BLaER1 treated with 17β-estradiol and CSF1 and Interleukin-3, amounts not matched to agents 10 nM and 100 nM (cell line): ENCODE measurements around the gene TTC19.
A peak's percentile ranks its signal among the peaks of the same experiment; 100 is the strongest.

Experiments
- H3K27ac ChIP-seq, 11 experiments: shearing (Covaris generic); formaldehyde crosslinking; 2 replicates each; pipeline ENCODE4 v1.8.1; 2022
- H3K27me3 ChIP-seq, 11 experiments: shearing (Covaris generic); formaldehyde crosslinking; 2 replicates each; pipeline ENCODE4 v1.8.1; 2022
- H3K36me3 ChIP-seq, 11 experiments: shearing (Covaris generic); formaldehyde crosslinking; 2 replicates each; pipeline ENCODE4 v1.8.1; 2022
- H3K4me1 ChIP-seq, 10 experiments: shearing (Covaris generic); formaldehyde crosslinking; 2 replicates each; pipeline ENCODE4 v1.8.1; 2022
- H3K4me2 ChIP-seq, 11 experiments: shearing (Covaris generic); formaldehyde crosslinking; 2 replicates each; pipeline ENCODE4 v1.8.1; 2022
- H3K4me3 ChIP-seq, 10 experiments: shearing (Covaris generic); formaldehyde crosslinking; 2 replicates each; pipeline ENCODE4 v1.8.1; 2022
- H3K9ac ChIP-seq, 11 experiments: shearing (Covaris generic); formaldehyde crosslinking; 2 replicates each; pipeline ENCODE4 v1.8.1; 2022
- H3K9me3 ChIP-seq, 11 experiments: shearing (Covaris generic); formaldehyde crosslinking; replicated peaks in 1 of 11; 2 replicates each; pipeline ENCODE4 v1.8.1; 2022
- H4K20me1 ChIP-seq, 11 experiments: shearing (Covaris generic); formaldehyde crosslinking; 2 replicates each; pipeline ENCODE4 v1.8.1; 2022
- Cebpa-rat ChIP-seq, 11 experiments: shearing (Covaris generic); IDR thresholded peaks; 2 replicates each; pipeline ENCODE4 v1.8.1; 2022

The TTC19 gene, protein sequence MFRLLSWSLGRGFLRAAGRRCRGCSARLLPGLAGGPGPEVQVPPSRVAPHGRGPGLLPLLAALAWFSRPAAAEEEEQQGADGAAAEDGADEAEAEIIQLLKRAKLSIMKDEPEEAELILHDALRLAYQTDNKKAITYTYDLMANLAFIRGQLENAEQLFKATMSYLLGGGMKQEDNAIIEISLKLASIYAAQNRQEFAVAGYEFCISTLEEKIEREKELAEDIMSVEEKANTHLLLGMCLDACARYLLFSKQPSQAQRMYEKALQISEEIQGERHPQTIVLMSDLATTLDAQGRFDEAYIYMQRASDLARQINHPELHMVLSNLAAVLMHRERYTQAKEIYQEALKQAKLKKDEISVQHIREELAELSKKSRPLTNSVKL

DNA sequence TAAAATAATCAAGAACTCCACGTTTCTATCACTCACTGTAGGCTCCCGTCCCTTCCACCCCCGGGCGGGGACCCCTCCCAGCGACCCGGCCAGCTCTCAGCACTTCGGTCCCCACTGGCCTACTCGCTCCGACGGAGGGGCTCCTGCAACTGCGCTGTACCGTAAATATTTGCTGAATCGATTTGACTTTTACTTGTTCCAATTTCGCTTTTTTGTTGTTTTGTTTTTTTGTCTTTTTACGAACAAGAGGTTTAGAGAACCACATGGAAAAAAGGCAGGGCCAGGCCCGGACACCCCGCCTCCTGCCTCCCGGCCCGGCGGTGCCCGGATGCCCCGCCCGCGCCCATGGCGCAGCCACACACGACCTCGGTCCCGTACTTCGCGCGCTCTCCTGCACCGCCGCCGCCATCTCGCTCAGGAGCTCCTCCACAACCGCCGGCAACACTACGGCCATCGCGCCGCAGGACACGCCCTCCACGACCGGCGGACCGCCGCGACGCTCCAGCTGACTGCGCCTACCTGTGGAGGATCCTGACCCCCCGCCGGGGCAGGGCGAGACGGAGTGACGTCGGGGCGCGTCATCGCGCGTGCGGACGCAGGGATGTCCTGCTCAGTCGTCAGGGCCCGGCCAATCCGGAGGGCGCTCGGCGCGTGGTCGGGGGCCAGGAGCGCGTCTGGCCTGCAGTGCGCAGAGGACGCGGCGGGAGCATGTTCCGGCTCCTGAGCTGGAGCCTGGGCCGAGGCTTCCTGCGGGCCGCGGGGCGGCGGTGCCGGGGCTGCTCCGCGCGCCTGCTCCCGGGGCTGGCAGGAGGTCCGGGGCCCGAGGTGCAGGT, at the start of gene TTC19, which contains the start of gene ZSWIM7:
Gene TTC19, plus strand, starts transcription at position 684 of the 833 bp plus-strand sequence. Its CDS starts 25 bp downstream, at position 709.
Gene ZSWIM7, minus strand, starts transcription at position 564 of the 833 bp plus-strand sequence. Its CDS starts 110 bp downstream, at position 454.
- peaks cover 36 to 61% (median 45%) of the 10 kb centered on the region in 11 experiments for H3K36me3 ChIP-seq
- H3K4me1 ChIP-seq, result peaks cover 20 to 55% (median 33%) of the 10 kb centered on the region in 10 experiments
- no peak for TF ChIP-seq Cebpa-rat (IDR thresholded peaks at IDR 0.05)
- H3K9me3 ChIP-seq, result peaks cover 0 to 14% (median 9%) of the 10 kb centered on the region in 11 experiments; a peak in 11 of 22 replicates
- peak within 1 kb of the TSS; percentile 75 to 95 (median 88) for H3K27ac ChIP-seq
- peak within 1 kb of the TSS; percentile 81 to 93 (median 91) for H3K9ac ChIP-seq
- H3K4me2 ChIP-seq, result peak within 1 kb of the TSS; percentile 81 to 96 (median 90)
- H3K4me3 ChIP-seq, result peak within 1 kb of the TSS; percentile 70 to 89 (median 82)
- no peaks in the 10 kb centered on the region for H3K27me3 ChIP-seq
- peaks cover 0 to 46% (median 20%) of the 10 kb centered on the region in 11 experiments; a peak in 15 of 22 replicates for H4K20me1 ChIP-seq

DNA sequence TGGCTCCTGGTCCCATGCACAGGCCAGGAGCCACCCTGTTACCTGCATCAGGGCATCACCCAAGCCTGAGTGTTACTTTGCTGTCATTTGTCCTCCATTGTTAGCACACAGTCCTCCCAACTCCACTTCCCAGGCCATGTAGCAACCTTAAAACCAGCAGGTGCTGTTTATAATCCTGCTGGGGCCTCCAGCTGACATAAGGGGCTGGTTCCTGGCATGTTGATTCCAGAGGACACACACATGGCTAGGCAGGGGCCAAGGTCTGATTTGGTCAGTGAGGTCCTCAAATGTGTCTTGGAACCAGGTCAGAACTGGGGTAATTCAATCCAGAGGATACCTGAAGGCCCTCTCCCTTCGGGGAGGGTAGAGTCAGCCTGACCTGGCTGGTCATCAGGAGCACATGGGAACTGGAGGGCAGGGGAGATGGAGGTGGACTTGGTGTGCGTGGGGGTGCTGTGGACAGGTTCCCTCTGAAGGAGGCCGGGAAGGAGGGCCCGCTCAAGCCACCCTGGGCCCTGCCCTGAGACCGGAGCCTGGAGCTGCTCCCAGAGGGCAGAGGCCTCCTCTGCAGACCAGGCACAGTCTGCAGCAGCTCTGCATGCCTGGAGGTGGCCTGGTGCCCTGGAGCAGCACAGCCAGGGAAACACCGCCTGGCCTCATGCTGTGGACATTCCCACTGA, 48.1 kb upstream of the TTC19 start:
- H3K9ac ChIP-seq, result no peak overlapping the region

DNA sequence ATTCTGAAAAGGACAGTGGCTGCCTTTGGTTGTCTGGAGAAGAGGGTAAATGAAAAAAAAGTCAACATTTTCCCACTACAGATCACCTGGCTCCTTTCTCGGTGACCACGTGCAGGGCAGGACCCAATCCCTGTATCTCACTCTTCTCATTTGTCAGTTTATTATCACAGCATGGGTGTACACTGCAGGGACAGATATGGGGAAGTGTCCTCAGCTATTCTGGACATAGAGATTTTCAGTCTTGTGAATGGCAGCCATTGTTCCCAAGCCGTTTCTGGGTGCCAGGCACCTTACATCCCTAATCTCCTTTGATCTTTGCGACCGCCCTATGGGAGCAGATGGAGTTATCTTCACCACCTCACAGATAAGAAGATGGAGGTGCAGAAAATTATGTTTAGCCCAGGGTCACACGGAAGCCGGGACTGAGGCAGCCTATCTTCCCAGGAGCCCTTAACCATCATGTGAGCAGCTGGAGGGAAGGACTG, 47.5 kb upstream of the TTC19 start:
- Histone ChIP-seq H3K9me3 (no peaks in the 10 kb centered on the region; a peak in 1 of 22 replicates), H3K27me3 (peaks cover 0 to 9% (median 8%) of the 10 kb centered on the region in 11 experiments; a peak in 19 of 22 replicates), H4K20me1 (peaks cover 0 to 28% (median 0%) of the 10 kb centered on the region in 11 experiments; a peak in 6 of 22 replicates), H3K4me3 (no peak overlapping the region), H3K4me1 (peaks cover 0 to 72% (median 38%) of the 10 kb centered on the region in 10 experiments; a peak in 15 of 20 replicates), H3K27ac (no peak overlapping the region), H3K36me3 (peaks cover 0 to 20% (median 0%) of the 10 kb centered on the region in 11 experiments; a peak in 5 of 22 replicates), H3K9ac (no peak overlapping the region), H3K4me2 (no peak overlapping the region)
- no peak for TF ChIP-seq Cebpa-rat (IDR thresholded peaks at IDR 0.05)

More for the DNA sequence above, 48.1 kb upstream of the TTC19 start:
- Histone ChIP-seq H3K4me3 (no peak overlapping the region), H3K4me2 (no peak overlapping the region), H3K9me3 (no peaks in the 10 kb centered on the region; a peak in 1 of 22 replicates), H3K27ac (0 out of 22 replicates have a peak overlapping the region, but pooled peaks of 1 of the 11 experiments have one; percentile 5), H3K36me3 (peaks cover 0 to 18% (median 0%) of the 10 kb centered on the region in 11 experiments; a peak in 4 of 22 replicates), H4K20me1 (peaks cover 0 to 34% (median 0%) of the 10 kb centered on the region in 11 experiments; a peak in 6 of 22 replicates), H3K4me1 (peaks cover 0 to 72% (median 36%) of the 10 kb centered on the region in 10 experiments; a peak in 17 of 20 replicates), H3K27me3 (peaks cover 0 to 15% (median 14%) of the 10 kb centered on the region in 11 experiments; a peak in 19 of 22 replicates)
- no peak for TF ChIP-seq Cebpa-rat (IDR thresholded peaks at IDR 0.05)

DNA sequence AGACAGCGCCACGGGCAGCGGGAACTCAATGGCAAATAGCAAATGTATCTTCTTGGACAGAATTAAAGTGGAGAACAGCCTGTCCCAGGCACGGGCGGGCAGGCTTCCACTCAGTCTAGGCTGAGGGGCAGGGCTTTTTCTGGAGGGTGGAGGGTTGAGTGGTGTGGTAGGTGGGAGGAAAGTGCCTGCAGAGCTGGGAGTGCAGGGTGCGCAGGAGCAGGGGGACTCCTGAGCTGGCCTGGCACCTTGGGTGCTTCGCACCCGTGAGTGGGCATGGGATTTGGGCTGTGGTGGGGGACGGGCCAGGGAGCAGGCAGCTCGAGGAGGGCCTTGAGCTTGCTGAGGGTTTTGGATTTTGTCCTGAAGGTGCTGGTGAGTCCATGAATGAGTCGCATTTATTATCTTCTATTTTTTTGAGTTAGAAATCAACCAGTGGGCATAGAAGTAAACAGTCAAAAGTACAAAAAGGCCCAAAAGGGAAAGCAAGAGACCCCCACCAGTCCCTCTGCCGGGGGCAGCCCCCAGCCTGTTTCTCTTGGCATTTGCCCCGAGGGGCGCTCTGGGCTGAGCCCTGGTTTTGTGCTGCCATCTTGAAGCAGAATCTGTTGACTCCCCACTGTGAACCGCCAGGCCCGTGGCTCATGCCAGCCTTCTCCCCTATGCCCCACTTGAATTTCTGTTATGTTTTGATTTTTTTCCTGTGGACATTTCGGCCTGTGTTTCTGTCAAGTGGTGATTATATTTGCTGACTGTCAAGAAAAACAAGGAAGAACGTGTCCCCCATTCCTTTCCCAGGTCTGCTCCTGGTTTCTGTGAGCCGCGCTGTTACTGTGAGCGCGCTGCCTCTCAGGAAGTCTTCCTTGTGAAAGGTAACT, 46.5 kb upstream of the TTC19 start:
- Histone ChIP-seq H3K4me3 (no peak overlapping the region), H3K36me3 (peaks cover 0 to 25% (median 0%) of the 10 kb centered on the region in 11 experiments; a peak in 6 of 22 replicates), H3K9me3 (no peaks in the 10 kb centered on the region; a peak in 1 of 22 replicates), H4K20me1 (peaks cover 0 to 27% (median 0%) of the 10 kb centered on the region in 11 experiments; a peak in 6 of 22 replicates), H3K27ac (peak overlapping the region in 4 of 11 experiments; percentile 16 to 33 (median 23); a peak in 4 of 22 replicates), H3K4me1 (peaks cover 0 to 72% (median 44%) of the 10 kb centered on the region in 10 experiments; a peak in 17 of 20 replicates), H3K4me2 (peak overlapping the region in 5 of 11 experiments; percentile 0 to 89 (median 62); a peak in 8 of 22 replicates), H3K27me3 (no peaks in the 10 kb centered on the region), H3K9ac (no peak overlapping the region)
- no peak for TF ChIP-seq Cebpa-rat (IDR thresholded peaks at IDR 0.05)

DNA sequence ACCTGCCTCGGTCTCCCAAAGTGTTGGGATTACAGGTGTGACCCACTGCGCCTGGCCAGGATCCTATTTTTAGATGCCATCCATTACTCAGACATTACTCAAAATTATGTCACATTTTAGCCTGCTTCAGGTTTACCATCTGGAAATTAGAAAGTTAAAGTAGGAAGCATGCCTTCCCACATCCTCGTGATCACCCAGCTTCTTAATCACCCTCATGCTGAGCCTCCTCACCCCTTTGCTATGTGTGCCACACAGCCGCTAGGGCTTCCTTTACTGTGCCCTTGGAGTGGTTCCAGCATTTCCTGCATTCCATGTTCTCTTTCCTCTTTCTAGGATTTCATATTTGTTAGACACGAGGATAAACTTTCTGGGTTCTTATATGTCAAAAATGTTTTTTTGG, 45.4 kb upstream of the TTC19 start:
- H3K4me1 ChIP-seq, result peaks cover 10 to 78% (median 53%) of the 10 kb centered on the region in 10 experiments
- no peak overlapping the region for H3K27ac ChIP-seq
- peaks cover 0 to 27% (median 0%) of the 10 kb centered on the region in 11 experiments; a peak in 6 of 22 replicates for H4K20me1 ChIP-seq
- no peaks in the 10 kb centered on the region; a peak in 1 of 22 replicates for H3K9me3 ChIP-seq
- no peak for TF ChIP-seq Cebpa-rat (IDR thresholded peaks at IDR 0.05)
- H3K9ac ChIP-seq, result no peak overlapping the region
- H3K4me2 ChIP-seq, result peak overlapping the region in 6 of 11 experiments; percentile 19 to 89 (median 55); a peak in 11 of 22 replicates
- no peaks in the 10 kb centered on the region for H3K27me3 ChIP-seq
- H3K36me3 ChIP-seq, result peaks cover 0 to 25% (median 0%) of the 10 kb centered on the region in 11 experiments; a peak in 6 of 22 replicates
- no peak overlapping the region for H3K4me3 ChIP-seq

DNA sequence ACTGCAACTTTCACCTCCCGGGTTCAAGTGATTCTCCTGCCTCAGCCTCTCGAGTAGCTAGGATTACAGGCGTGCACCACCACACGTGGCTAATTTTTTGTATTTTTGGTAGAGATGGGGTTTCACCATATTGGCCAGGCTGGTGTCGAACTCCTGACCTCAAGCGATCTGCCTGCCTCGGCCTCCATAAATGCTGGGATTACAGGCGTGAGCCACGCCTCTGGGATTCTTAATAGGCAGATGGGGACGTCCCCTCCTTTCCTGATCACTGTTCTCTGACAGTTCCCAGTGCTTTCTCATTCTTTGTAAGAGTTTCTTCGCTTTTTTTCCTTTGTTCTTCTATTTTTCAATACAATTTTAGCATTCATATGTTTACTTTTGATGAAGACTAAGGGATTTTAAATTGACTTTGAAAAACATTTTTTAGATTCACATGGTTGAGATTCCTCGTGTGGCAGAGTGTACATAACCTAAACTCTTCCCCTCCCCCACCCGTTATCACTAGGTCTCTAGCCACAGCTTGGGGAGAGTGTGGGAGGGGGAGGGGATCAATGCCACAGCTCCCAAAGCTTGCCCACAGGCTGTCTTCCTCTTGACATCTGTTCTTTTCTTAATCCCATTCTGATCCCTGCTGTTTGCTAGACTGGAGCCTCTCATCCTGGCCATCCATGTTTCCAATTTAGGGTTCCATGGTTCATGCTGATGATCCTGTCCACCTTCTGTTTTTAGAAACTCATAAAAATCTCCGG, 43.7 kb upstream of the TTC19 start:
- Histone ChIP-seq H3K4me1 (peaks cover 17 to 86% (median 61%) of the 10 kb centered on the region in 10 experiments), H3K27me3 (no peaks in the 10 kb centered on the region), H3K27ac (peak overlapping the region in 6 of 11 experiments; percentile 90 to 95 (median 92); a peak in 11 of 22 replicates), H3K4me3 (no peak overlapping the region), H3K4me2 (peak overlapping the region in 10 of 11 experiments; percentile 3 to 90 (median 52); a peak in 17 of 22 replicates), H3K9ac (no peak overlapping the region; a peak in 1 of 22 replicates), H4K20me1 (peaks cover 0 to 13% (median 0%) of the 10 kb centered on the region in 11 experiments; a peak in 6 of 22 replicates), H3K9me3 (no peaks in the 10 kb centered on the region; a peak in 1 of 22 replicates), H3K36me3 (peaks cover 0 to 14% (median 0%) of the 10 kb centered on the region in 11 experiments; a peak in 4 of 22 replicates)
- no peak for TF ChIP-seq Cebpa-rat (IDR thresholded peaks at IDR 0.05)
